ENCODE measurements around the gene CBS.
A peak's percentile ranks its signal among the peaks of the same experiment; 100 is the strongest.
"Not testable (repeated sequence)": the region's sequence is repeated elsewhere in the genome, so short reads cannot be mapped to it uniquely, and the experiment has no call there.

Gene CBS

GRCh38 chr21:43076643-43077042 lies 1.0 kb upstream of the CBS start:
- H3K27me3 Mint-ChIP-seq, H3K27ac Mint-ChIP-seq, H3K36me3 Mint-ChIP-seq, H3K9me3 Mint-ChIP-seq, H3K4me3 Mint-ChIP-seq, H3K4me1 Mint-ChIP-seq, ATAC-seq: not testable (repeated sequence)

- not testable (repeated sequence) for H3K36me3 Mint-ChIP-seq, H3K27ac Mint-ChIP-seq, H3K27me3 Mint-ChIP-seq, H3K4me3 Mint-ChIP-seq, ATAC-seq, H3K9me3 Mint-ChIP-seq, H3K4me1 Mint-ChIP-seq
Measured at GRCh38 chr21:43076023-43076637, 495 bp upstream of the CBS start.

- not testable (repeated sequence) for H3K9me3 Mint-ChIP-seq, ATAC-seq, H3K27ac Mint-ChIP-seq, H3K4me1 Mint-ChIP-seq, H3K4me3 Mint-ChIP-seq, H3K36me3 Mint-ChIP-seq, H3K27me3 Mint-ChIP-seq
Measured at GRCh38 chr21:43074401-43075169, 1.1 kb downstream of the CBS start.

GRCh38 chr21:43072742-43073141 lies 2.9 kb downstream of the CBS start:
- not testable (repeated sequence) for H3K27me3 Mint-ChIP-seq, ATAC-seq, H3K4me1 Mint-ChIP-seq, H3K4me3 Mint-ChIP-seq, H3K36me3 Mint-ChIP-seq, H3K9me3 Mint-ChIP-seq, H3K27ac Mint-ChIP-seq

- H3K36me3 Mint-ChIP-seq, ATAC-seq, H3K4me1 Mint-ChIP-seq, H3K27ac Mint-ChIP-seq, H3K4me3 Mint-ChIP-seq, H3K9me3 Mint-ChIP-seq, H3K27me3 Mint-ChIP-seq: not testable (repeated sequence)
Measured at GRCh38 chr21:43069682-43070081, 6.0 kb downstream of the CBS start.

GRCh38 chr21:43068065-43068464 lies 7.6 kb downstream of the CBS start:
- H3K27me3 Mint-ChIP-seq, H3K36me3 Mint-ChIP-seq: not testable (repeated sequence)

GRCh38 chr21:43066690-43067089 lies 8.9 kb downstream of the CBS start:
- H3K4me1 Mint-ChIP-seq: not testable (repeated sequence)

More at GRCh38 chr21:43068065-43068464, 7.6 kb downstream of the CBS start:
- H3K4me3 Mint-ChIP-seq, H3K9me3 Mint-ChIP-seq, H3K27ac Mint-ChIP-seq, H3K4me1 Mint-ChIP-seq, ATAC-seq: not testable (repeated sequence)

GRCh38 chr21:43065991-43066390 lies 9.6 kb downstream of the CBS start:
- not testable (repeated sequence) for H3K4me1 Mint-ChIP-seq, H3K27me3 Mint-ChIP-seq, H3K9me3 Mint-ChIP-seq, ATAC-seq, H3K4me3 Mint-ChIP-seq, H3K27ac Mint-ChIP-seq, H3K36me3 Mint-ChIP-seq

More at GRCh38 chr21:43066690-43067089, 8.9 kb downstream of the CBS start:
- not testable (repeated sequence) for H3K9me3 Mint-ChIP-seq, H3K27me3 Mint-ChIP-seq, H3K36me3 Mint-ChIP-seq, H3K4me3 Mint-ChIP-seq, ATAC-seq, H3K27ac Mint-ChIP-seq

GRCh38 chr21:43064265-43064917 lies 11.2 kb downstream of the CBS start:
- H3K36me3 Mint-ChIP-seq: not testable (repeated sequence)

GRCh38 chr21:43062955-43063664 lies 12.5 kb downstream of the CBS start:
- H3K4me1 Mint-ChIP-seq, H3K9me3 Mint-ChIP-seq, H3K27me3 Mint-ChIP-seq, H3K36me3 Mint-ChIP-seq, H3K4me3 Mint-ChIP-seq, H3K27ac Mint-ChIP-seq, ATAC-seq: not testable (repeated sequence)

More at GRCh38 chr21:43064265-43064917, 11.2 kb downstream of the CBS start:
- H3K27me3 Mint-ChIP-seq, H3K4me1 Mint-ChIP-seq, H3K27ac Mint-ChIP-seq, H3K4me3 Mint-ChIP-seq, H3K9me3 Mint-ChIP-seq, ATAC-seq: not testable (repeated sequence)

GRCh38 chr21:43053112-43053511 lies 22.5 kb downstream of the CBS start:
- H3K4me3 Mint-ChIP-seq, H3K27ac Mint-ChIP-seq, H3K27me3 Mint-ChIP-seq, H3K36me3 Mint-ChIP-seq, ATAC-seq, H3K9me3 Mint-ChIP-seq, H3K4me1 Mint-ChIP-seq: not testable (repeated sequence)

- not testable (repeated sequence) for H3K4me3 Mint-ChIP-seq, H3K36me3 Mint-ChIP-seq, H3K27me3 Mint-ChIP-seq, H3K27ac Mint-ChIP-seq, H3K9me3 Mint-ChIP-seq
- peak; percentile 91 for ATAC-seq
- H3K4me1 Mint-ChIP-seq: peaks cover 18% of the 10 kb centered on the region
Measured at GRCh38 chr21:43045876-43046821, 29.5 kb downstream of the CBS start.

- H3K4me1 Mint-ChIP-seq: peaks cover 18% of the 10 kb centered on the region
- H3K9me3 Mint-ChIP-seq, H3K27me3 Mint-ChIP-seq, H3K36me3 Mint-ChIP-seq, H3K27ac Mint-ChIP-seq: not testable (repeated sequence)
- ATAC-seq: peak; percentile 9
- H3K4me3 Mint-ChIP-seq: peak overlapping the region; percentile 62
Measured at GRCh38 chr21:43045165-43045875, 30.3 kb downstream of the CBS start.

- not testable (repeated sequence) for H3K4me3 Mint-ChIP-seq, ATAC-seq, H3K27ac Mint-ChIP-seq, H3K36me3 Mint-ChIP-seq, H3K27me3 Mint-ChIP-seq, H3K9me3 Mint-ChIP-seq
- peaks cover 18% of the 10 kb centered on the region for H3K4me1 Mint-ChIP-seq
Measured at GRCh38 chr21:43044547-43044946, 31.1 kb downstream of the CBS start.
